Mucosa of gallbladder (tissue), 1 donor: ENCODE measurements around the gene RNF150. TPM values are rescaled to one million over a fixed set of nuclear protein-coding genes. Genes with fewer than 3 reads are reported as not detected.
"Not testable (repeated sequence)": the region's sequence is repeated elsewhere in the genome, so short reads cannot be mapped to it uniquely, and the experiment has no call there.

Experiments used
- DNase-seq: peaks from one replicate; pipeline ENCODE4 v3.0.0-alpha.2; 2020; ENCODE audit warnings: low spot score
- total RNA-seq: library from RNA; stranded (reverse); gene quantifications from one replicate; pipeline ENCODE4 v1.2.1, GENCODE V29; 2021
- donor health status: DM: no; HTN: no; CAD: no.

RNF150 gene
- total RNA-seq = 20.5 TPM

- peak; percentile 80 for DNase-seq
Observed at GRCh38 chr4:141133146-141133998, at the start of gene RNF150. Gene RNF150, minus strand, starts transcription at chr4:141133469.

DNA sequence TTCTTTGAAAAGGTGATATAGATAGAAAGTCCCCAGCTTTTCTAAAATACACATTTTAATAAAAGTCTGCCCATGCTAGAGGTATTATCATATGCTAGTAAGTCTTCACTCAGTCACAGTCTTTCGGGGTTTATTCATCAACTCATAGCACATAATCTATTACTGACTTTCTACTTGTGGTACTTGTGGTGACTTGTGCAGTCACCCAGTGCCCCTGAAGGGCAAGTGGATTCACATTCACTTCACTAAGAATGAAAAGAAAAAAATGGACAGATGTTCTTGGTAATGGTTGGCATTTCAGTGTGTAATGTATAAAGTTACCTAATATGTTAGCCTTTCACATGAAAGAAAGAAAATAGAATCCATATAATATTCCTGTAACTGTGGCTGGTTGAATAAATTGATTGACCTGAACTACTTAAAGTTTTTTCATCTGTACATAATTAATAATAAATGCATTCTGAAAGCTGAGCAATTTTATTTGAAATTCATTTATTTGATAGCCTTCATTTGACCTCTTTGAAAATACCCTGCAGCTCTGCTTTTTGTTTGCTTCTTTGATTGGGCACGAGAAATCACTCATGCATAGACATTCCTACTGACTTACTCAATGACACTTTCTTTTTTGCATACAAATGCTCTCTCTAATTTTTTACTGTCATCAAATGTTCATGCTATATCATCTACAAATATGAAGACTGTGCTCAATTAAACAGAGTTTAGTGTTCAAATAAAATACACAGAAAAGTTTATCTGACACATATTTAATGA lies 47.9 kb upstream of the RNF150 start:
- no peak for DNase-seq

- DNase-seq = no peak
Observed at GRCh38 chr4:141179474-141180373, 46.5 kb upstream of the RNF150 start.

GRCh38 chr4:141177171-141177570 lies 43.9 kb upstream of the RNF150 start:
- DNase-seq = no peak

GRCh38 chr4:141174457-141174856 lies 41.2 kb upstream of the RNF150 start:
- DNase-seq = no peak

GRCh38 chr4:141170671-141171070 lies 37.4 kb upstream of the RNF150 start:
- no peak for DNase-seq

DNA sequence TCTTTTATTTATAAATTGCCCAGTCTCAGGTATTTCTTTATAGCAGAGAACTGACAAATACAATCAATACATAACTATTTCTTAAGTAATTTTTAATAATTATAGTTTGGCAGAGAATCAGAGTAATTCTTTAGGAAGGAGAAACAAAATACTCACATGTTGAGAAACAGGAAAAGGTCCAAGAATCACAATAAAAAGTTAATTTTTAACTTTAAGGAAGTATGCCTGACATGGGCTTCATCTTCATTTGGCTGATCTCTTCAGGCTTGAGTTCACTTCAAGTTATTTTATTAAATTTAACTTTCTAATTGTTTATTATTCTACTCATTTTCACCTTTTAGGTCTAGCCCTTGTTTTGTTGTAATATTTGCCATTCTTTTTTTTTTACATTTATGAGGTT lies 36.1 kb upstream of the RNF150 start:
- DNase-seq = no peak

DNA sequence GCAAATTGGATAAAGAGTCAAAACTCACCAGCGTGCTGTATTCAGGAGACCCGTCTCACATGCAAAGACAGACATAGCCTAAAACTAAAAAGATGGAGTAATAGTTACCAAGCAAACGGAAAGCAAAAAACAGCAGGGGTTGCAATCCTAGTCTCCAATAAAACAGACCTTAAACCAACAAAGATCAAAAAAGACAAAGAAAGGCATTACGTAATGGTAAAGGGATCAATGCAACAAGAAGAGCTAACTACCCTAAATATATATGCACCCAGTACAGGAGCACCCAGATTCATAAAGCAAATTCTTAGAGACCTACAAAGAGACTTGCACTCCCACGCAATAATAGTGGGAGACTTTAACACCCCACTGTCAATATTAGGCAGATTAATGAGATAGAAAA lies 31.7 kb upstream of the RNF150 start:
- not testable (repeated sequence) for DNase-seq

GRCh38 chr4:141159027-141159426 lies 25.8 kb upstream of the RNF150 start:
- no peak for DNase-seq

DNA sequence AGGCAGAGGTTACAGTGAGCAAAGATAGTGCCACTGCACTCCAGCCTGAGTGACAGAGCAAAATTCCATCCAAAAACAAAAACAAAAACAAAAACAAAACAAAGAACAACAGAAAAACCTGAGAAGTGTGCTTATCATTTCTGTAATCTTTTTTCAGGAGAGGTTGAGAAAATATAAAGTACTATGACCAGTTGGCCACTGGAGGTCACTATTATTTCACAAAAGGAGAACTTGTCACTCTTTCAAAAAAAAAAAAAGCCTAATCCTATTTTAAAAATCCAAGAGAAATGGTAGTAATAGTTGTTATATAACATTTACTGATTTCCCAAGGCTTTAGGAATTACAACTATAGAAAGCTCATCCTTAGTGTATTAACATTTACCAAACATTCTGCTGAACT lies 24.9 kb upstream of the RNF150 start:
- no peak for DNase-seq

DNA sequence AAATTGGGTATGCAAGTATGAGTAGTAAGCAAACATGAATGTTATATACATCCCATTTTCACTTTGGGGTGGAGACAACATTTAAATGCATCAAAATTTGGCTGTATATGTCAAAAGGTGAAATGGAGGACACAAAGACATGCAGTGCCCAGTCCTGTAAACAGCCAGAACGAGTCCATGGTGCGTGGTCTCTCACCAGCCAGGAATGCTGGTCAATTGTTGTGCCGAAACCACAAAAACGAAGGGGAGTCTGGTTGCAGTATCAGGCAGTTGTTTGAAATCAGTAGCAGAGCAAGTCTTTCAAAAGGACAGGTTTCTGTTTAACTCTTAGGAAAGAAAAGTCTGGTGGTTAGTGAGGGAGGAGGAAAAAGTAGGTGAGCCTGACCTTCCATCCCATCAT lies 22.3 kb upstream of the RNF150 start:
- DNase-seq = no peak

GRCh38 chr4:141154725-141155124 lies 21.5 kb upstream of the RNF150 start:
- no peak for DNase-seq

GRCh38 chr4:141153751-141154510 lies 20.7 kb upstream of the RNF150 start:
- no peak for DNase-seq

DNA sequence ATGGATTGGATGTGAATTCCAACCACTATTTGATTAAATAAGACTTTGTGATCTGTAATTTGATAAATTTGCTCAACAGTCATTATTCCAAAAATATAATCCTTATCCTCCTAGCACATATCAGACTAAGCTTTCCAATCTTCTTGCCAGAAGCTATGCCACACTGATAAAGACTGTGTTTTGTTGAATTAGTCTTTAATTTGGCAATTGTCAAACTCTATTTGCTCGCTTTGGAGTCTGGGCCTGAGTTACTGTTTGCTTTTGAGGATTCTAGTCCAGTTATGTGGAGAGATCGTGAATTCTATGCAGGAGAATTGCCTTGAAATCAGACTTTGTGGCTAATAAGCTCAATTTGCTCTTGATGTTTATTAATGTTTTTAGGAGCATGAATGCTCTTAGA lies 10.9 kb upstream of the RNF150 start:
- DNase-seq = no peak

DNA sequence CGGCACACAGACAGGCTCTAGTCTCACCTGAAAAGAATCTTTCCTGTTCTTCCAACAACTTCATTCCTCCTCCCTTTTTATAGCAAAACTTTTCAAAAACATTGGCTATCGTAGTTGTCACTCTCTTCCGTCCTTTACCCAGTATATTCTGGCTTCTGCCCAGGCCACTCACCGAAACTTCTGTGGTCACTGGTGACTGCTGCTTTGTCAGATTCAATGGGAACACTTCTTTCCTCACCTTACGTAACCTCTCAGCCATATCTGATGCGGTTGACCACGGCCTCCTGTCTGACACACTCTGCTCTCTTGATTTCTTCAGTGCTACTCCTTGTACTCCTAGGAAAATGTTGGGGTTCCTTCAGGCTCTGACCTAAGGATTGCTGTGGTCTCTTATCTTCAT lies 9.2 kb upstream of the RNF150 start:
- no peak for DNase-seq

GRCh38 chr4:141140391-141141200 lies 7.3 kb upstream of the RNF150 start:
- DNase-seq = no peak

DNA sequence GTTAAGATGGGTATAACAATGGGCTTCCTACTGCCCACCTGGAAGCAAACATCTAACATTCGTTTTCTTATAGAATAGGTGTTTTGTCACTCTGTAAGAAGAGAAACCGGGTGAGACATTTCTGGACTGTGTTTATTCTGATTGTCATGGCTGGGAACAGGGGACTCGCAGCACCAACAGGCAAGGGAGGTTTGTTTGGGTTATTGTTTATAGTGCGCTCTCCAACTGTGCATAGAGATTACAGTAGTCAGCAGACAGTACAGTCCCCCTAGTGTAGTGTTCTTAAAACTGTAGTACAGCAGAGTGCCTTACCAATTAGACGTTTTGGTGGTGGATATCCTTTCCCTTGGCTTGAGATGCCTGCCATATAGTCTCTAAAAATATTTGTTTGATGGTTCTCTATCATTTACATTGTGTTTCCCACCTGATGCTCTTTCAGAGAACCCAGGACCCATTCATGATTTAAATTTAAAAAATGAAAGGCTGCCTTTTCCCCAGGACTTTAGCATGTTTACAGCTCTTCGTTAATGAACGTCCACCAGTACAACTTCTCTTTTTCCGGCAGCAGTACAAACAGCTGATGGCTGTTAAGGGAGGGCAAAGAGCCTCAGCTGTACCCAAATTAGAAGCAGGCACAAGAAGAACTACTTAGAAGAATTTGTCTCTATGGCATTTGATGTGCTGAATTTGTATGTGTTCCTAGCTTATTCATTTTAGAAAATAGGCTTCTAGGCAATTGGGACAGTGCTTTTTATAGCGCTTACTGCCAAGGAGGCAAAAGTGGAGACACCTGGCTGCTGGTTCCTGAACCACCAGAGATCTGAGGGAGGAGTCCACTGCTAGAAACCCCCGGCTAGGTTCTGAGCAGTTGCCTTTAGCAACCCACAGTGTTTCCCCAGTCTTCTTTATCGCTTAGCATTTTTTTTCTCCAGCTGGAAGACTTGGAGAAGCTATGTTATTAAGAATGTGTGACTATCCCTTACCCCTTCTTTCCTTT lies 1.0 kb upstream of the RNF150 start:
- no peak for DNase-seq

DNA sequence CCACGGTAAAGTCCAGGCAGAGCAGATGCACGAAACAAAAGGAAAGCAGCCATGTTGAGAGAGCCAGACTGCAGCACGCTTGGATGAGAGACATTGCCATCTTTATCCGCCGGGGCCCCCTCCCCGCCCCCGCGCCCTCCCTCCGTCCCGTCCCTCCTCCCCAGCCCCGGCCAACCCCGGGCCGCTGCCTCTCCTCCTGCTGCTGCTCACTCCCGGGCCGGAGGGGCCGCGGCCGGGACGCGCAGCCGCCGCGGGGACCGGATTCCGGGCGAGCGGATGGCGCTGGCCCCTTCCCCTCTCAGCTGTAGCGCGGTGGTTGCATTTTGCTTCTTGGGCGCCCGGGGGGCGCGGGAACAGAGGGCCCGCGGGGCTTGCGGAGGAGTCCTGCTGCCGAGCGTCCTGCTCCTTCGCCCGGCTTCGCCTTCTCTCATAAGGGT lies 542 bp downstream of the RNF150 start:
- DNase-seq = peak; percentile 20

DNA sequence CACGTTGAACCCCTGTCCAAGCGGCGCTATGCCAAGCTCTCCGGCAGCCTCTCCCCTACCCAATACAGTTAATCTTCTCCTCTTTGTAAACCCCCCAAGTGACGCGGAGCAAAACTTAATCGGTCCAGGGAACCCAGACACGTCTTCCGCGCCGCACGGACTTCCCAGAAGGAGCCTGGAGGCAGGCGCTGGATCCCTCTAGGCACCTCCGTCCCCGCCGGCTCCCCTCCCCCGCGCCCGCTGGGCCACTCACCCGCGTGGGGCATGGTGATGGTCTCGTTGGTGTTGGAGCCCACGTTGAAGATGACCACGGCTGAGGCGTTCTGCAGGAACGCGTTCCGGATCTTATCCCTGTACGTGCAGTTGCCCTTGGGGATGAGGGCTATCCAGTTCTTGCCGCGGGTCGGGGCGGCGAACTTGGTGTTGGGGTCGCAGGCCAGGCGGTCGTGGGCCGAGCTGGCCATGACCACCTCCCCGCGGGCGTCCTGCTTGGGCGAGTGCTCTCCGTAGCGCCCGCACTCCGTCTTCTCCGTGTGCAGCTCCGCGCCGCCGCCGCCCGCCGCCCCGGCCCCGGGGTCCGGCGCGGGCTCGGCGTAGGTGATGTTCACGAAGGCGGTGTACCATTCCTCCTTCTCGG lies 1.1 kb downstream of the RNF150 start:
- no peak for DNase-seq
